HuH-7 (cell line): ENCODE measurements around the gene ARHGAP31.
"Not testable (repeated sequence)": the region's sequence is repeated elsewhere in the genome, so short reads cannot be mapped to it uniquely, and the experiment has no call there.

Experiments
- DNase-seq: peaks from one replicate; pipeline ENCODE4 v3.0.0; 2011; ENCODE audit warnings: low spot score

The ARHGAP31 gene, protein sequence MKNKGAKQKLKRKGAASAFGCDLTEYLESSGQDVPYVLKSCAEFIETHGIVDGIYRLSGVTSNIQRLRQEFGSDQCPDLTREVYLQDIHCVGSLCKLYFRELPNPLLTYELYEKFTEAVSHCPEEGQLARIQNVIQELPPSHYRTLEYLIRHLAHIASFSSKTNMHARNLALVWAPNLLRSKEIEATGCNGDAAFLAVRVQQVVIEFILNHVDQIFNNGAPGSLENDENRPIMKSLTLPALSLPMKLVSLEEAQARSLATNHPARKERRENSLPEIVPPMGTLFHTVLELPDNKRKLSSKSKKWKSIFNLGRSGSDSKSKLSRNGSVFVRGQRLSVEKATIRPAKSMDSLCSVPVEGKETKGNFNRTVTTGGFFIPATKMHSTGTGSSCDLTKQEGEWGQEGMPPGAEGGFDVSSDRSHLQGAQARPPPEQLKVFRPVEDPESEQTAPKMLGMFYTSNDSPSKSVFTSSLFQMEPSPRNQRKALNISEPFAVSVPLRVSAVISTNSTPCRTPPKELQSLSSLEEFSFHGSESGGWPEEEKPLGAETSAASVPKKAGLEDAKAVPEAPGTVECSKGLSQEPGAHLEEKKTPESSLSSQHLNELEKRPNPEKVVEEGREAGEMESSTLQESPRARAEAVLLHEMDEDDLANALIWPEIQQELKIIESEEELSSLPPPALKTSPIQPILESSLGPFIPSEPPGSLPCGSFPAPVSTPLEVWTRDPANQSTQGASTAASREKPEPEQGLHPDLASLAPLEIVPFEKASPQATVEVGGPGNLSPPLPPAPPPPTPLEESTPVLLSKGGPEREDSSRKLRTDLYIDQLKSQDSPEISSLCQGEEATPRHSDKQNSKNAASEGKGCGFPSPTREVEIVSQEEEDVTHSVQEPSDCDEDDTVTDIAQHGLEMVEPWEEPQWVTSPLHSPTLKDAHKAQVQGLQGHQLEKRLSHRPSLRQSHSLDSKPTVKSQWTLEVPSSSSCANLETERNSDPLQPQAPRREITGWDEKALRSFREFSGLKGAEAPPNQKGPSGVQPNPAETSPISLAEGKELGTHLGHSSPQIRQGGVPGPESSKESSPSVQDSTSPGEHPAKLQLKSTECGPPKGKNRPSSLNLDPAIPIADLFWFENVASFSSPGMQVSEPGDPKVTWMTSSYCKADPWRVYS (N-terminal part only)

DNA sequence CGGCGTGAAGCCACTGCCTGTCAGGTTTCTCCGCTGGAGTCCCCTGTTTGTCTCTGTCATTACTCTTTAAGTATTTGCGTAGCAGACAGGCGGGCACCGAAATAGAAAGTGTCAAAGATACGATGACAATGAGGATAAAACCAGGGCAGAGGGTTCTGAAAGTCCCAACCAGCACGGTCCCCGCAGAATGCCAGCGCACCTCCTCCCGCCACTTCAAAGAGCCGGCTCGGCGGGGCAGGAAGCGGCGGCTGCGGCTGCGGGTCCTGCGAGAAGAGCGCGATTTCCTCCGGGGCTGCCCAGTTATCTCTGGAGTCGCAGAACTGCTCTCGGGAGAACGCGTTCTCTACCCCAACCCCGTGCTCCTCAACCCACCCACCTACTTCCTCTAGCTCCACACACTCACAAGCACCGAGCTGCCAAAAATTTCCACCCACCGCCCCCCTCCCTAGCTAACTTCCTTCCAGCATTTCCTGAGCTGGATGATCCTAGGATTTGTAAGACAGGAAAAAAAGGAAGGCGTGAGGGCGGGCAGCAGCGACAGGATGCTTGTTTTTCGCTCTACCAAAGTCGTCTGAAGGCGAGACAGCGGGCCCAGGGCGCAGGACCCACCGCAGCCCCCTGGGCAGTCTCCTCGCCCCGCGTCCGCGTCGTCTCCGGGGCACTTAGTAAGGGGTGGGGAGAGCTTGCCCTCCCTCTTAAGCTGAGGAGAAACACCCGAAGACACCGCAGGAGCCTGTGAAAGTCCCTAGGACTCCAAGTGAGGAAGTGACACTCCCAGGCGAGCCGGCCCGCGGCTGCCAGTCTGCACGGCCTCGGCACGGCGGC is at the start of gene ARHGAP31:
Gene ARHGAP31, plus strand, starts transcription at position 513 of the 825 bp plus-strand sequence. CDS start 522 bp downstream, outside the sequence.
- DNase-seq = peak; percentile 67

DNA sequence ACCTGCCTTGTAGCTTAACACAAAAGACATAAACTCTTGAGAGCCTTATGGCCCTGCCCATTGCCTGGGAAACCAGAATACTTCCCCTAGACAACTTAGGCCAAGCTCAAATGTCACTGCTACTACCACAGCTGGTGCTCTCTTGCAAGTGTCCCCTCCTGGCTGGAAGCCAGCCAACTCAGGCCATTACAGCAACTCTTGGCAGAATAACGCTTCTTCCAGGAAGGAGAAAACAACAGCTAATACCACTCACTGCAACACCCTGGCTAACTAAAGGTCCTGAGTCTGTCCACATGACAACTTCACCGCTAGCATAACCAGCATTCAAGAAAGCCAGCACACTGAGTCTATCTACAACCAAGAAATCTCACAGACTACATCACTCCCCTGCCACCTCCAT is 48.4 kb upstream of the ARHGAP31 start:
- DNase-seq = no peak

DNA sequence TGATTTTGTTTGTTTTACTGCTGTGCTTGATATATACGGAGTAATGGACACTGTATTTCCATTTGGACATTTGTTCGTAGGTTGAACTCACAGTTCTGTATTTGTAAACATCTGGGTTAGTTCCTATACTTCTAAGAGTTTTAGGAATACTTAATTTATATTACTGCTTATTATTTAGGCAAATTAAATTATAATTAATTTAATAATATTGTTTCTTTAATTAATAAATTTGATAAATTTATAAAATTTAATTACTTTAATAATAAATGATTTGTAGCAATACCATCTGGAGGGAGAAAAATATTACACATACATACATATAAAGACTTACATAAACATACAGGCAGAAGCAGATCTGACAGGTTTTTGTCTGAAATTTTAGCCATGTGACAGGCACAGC is 39.0 kb upstream of the ARHGAP31 start:
- no peak for DNase-seq

DNA sequence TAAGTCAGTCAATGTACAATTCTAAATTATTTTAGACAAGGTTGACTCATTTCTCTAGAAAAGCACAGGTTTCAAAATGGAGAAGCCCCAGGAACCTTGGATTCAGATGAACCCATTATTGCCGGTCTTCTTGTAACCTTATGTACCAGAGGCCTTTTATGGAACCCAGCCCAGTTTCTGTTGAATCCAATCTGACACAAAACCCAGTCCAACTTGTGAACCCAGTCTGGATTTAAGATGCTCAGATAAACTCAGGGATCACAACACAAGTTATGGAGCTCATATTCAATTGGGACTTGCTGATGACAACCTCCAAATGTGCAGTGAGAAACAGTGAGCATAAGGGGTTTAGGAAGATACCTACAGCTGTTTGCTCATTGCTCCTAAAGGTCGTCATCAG is 37.1 kb upstream of the ARHGAP31 start:
- no peak for DNase-seq

DNA sequence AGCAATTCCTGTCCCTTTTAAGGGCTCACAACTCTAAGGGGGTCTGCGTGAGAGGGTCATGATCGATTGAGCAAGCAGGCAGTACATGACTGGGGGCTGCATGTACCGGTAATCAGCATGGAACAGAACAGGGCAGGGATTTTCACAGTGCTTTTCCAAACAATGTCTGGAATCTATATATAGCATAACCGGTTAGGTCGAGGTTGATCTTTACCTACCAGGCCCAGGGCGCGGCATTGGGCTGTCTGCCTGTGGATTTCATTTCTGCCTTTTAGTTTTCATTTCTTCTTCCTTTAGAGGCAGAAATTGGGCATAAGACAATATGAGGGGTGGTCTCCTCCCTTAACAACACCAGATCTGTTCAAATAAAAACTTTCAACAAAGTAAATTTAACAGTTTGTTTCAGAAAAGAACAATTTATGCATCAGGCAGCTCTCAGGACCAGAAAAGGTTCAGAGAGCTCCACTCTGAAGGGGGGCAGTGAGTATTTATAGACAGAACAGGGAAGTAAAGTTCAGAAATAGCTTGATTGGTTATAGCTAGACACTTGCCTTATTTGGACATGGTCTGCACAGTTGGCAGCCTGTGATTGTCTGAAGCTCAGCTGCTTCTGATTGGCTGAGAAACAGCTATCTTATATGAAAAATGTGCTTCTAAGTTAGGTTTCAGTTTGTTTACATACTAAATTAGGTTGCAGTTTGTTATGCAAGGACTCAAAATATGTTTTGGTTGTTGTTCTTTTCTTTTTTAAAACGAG is 36.4 kb upstream of the ARHGAP31 start:
- DNase-seq = no peak

DNA sequence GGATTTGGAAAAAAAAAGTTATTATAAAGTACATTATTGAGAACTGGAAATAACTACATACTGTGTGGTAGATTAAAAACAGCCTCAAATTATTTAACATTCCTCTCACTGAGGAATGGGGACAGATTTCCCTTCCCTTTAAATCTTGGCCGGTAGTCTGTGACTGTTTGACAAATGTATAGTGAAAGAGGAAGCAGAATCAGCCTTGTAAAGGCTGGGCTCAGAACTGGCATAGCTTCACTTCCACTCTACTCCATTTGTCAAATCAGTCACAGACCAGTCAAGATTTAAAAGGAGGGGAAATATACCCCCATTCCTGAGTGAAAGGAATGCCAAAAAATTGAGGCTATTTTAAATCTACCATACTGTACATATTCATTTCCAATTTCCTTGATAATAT is 35.3 kb upstream of the ARHGAP31 start:
- no peak for DNase-seq

DNA sequence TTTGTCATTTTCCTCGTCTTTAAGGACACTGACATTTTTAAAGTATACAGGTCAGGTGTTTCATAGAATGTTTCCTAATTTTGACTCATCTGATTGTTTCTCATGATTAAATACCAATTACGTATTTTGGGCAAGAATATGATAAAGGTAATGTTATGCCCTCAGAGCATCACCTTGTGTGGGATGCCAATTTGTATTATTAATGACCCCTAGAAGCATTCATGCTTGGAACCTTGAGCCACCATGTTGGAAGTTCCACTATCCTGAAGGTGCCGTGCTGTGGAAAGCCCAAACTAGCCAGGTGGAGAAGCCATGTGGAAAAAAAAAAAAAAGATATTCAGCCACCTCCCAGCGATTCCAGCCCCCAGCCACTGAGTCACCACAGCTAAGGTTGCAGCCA is 34.4 kb upstream of the ARHGAP31 start:
- no peak for DNase-seq

DNA sequence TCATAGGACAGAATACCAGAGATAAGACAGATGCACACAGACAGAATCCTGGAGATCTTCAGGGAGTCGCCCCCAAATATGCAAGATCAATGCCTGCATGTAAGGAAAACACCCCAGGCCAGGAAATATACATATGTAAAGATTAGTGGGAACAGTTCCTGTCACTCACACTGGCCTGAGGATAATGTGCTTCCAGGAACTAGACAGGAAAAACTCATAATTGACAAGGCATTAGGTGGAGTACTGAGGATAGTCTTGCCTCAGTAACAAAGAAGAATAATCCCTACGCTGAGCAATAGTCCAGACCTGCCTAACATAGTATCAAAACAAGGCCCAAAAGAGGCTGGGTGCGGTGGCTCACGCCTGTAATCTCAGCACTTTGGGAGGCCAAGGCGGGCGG is 33.1 kb upstream of the ARHGAP31 start:
- no peak for DNase-seq

DNA sequence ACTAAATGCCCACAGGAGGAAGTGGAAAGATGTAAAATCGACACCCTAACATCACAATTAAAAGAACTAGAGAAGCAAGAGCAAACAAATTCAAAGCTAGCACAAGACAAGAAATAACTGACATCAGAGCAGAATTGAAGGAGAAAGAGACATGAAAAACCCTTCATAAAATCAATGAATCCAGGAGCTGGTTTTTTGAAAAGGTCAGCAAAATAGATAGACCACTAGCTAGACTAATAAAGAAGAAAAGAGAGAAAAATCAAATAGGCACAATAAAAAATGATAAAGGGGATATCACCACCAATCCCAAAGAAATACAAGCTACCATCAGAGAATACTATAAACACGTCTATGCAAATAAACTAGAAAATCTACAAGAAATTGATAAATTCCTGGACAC is 24.0 kb upstream of the ARHGAP31 start:
- not testable (repeated sequence) for DNase-seq

DNA sequence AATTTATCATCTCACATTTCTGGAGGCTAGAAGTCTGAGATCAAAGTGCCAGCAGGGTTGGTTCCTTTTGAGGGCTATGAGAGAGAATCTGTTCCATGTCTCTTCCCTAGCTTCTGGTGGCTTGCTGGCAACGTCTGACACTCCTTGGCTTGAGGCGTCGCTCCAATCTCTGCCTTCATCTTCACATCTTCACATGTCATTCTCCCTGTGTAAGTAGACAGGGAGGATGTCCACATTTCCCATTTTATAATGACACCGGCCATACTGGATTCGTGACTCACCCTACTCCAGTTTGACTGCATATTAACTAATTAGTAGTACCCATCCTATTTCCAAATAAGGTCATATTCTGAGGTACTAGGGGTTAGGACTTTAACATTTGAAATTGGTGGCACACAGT is 17.5 kb upstream of the ARHGAP31 start:
- DNase-seq = no peak

DNA sequence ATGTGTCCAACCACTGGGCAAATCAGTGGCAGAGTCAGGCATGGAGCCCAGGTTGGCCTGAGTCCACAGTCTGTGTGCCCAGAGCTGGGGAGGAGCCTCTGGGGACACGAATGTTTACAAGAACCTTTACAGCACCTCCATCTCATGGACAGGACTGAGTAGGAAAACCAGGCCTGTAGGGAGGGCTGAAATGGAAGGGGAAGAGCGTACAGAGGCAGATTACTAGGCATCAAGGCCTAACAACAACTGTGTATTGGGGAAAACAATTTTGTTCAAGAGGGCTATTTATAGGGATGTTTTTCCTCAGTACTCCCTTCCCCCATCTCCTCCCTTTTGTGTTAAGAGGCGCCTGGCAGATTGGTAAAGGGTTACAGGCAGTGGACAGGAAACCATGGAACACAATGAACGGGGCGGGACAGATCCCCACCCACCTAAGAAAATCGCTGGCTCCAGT is 15.1 kb upstream of the ARHGAP31 start:
- DNase-seq = no peak

DNA sequence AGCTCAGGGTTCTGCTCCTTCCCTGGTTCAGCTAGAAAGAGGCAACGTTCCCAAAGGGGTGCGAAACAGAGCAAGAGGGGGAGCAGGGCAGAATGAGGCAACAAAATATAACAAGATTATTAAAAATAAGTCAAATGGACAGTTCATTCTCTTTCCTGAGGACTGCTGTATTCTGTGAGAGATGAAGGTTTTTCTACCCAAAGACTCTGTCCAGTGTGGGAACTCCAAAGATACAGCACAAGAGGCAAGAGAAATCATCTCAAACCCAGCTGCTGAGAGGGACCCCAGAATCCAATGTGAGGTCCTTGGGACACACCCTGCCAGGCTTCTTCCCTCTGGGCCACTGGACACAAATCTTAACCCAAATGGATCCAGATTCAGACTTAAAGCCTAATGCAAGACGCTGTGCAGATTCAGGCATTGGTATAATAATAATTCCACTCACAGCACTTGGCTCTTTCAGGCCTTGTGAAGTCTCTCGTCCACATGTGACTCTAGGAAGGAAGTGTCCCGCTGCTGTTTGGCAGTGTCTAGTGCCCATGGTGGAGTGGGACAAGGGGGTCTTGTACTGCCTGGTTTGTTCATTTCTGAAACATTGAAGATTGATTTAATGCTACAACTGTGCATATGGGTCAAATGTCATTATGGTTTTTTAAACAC is 14.5 kb upstream of the ARHGAP31 start:
- DNase-seq = no peak

DNA sequence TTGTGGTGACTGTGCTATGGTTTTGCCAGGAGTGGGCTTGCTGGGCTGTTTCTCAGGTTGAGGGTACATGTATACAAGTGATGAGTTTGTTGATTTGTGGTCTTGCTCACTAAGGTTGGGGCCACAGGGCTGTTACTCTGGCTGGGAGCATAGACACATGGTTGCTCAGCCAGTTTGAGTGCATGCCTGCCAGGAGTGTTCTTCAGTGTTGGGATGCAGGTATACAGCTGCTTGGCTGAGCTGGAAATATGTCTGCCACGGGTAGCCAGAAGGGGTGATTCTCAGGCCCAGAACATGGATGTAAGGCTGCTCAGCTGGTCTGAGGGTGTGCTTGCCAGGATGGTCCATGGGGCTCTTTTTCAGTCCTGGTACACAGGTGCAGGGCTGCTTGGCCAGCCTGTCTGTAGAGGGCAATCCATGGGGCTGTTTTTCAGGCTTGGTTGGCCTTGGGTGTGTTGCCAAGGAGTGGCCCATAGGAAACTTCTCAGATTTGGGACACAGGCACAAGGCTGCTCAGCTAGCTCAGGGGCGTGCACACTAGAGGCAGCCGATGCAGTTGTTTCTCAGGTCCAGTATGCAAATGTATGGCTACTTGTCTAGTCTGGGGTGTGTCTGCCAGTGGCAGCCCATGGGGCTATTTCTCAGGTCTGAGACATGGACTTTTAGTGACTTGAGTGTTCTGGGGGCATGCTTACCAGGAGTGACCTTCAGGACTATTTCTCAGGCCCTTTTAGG is 5.3 kb upstream of the ARHGAP31 start:
- DNase-seq = no peak

DNA sequence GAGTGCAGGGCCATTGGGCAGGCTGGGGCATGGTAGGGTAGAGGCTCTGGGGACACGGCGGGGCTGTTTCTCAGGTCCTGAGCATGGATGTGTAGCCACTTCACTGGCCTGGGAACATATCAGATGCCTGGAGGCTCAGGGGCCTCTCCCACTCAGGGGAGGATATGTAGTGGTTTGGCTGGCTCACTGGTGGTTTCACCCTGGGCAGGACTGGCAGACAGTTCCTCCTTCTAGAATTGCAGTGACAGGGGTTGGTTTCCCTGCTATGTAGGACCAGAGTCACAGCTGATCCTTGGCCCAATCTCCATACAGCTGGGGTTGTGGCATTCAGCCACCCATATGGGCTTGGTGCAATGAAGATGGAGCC is 4.8 kb upstream of the ARHGAP31 start:
- DNase-seq = no peak

DNA sequence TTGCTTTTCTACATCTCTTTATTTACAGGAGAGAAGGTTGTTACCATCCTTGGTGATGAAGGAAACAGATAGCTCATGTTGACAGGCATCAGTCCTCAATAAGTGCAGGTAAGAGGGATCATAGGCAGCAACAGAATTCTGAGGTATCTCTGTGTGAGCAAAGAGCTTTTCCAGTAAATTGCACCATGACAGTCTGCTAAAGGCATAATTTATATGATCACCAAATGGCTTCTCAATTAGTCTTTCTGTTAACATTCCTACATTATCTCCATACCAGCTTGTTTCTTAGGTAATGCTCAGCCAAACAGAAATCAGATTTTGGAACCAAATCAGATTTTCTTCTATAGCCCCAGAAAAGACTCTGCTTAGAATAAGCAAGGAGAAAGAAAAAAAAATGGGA is 3.6 kb upstream of the ARHGAP31 start:
- no peak for DNase-seq

DNA sequence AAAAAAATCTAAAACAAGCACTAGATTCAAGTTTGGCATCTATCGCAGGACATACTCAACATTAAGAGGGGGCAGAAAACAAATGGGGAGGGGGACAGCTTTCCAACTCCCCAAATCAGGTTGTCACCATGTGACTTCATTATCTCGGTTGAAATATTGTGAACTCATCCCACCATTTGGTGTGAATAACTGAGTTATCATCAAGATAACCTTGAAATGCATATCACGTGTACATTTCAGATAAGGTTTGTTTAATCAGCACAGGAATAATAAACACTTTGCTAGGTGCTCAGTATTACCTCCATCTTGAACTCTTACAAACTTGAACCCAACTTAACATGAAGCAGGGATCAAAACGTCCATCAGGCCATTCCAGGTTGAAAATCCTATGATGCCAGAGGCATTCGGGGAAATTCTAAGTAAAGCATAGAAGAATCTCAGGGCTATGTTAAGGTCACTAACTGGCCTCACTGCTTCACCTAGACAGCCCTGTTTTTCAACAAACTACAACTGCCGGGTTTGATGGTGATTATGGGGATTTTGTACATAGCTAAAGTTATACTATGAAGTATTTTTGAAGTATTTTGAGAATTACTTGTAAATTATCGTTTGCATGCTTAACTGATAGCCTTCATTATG is 3.0 kb upstream of the ARHGAP31 start:
- no peak for DNase-seq

DNA sequence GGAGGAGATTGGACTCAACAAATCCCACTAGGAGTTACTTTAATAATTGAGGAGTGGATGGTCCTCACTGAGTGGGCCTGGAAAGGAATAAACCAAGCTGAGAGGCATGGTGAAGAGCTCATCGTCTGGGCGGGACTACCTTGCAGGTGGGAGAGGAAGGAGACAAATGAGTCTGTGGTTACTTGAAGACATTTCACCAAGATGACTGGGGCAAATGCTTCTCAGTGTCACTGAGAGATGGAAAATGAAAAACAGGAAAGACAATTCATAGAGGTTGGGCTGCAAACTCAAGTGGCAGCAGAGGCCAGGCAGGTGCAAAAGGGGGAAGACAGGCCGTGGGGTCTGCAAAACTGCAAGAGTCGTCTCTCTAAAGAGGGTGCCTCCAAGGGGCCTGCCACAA is 1.5 kb upstream of the ARHGAP31 start:
- DNase-seq = no peak

DNA sequence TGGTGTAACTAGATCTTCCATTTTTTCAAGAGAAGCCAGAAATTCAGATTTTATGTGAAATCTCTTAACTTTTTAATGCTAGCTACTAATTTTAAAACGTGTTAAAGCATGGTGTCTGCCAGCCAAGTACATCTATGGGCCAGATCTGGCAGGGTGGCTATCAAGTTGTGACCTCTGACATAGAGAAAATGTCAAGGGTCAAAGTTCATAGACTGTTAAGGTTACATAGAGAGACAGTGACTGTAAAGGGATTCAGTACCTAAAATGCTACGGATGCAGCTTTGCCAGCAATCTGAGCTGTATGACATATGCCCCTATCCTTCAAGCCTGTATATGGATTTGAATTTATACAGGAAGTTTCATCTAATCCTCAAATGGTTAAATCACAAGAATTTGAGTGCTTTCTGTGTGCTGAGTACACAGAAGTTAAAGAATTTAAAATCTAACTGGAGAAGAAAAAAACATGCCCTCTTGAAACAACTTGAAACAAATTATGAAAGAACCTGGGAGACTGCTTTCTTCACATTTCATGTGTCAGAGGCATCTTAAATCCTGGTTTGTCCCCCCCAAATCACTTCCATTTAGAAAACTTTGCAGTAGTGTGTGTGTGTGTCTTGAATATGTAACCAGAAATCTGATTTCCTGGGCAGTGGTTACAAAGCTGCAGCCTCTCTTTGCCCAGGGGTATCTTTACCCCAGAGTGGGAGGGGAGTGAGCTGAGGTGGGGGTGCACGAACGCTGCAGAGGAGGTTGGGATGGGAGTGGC is 895 bp upstream of the ARHGAP31 start:
- no peak for DNase-seq
